ENCODE results near the gene FSIP1.

Gene FSIP1

DNA sequence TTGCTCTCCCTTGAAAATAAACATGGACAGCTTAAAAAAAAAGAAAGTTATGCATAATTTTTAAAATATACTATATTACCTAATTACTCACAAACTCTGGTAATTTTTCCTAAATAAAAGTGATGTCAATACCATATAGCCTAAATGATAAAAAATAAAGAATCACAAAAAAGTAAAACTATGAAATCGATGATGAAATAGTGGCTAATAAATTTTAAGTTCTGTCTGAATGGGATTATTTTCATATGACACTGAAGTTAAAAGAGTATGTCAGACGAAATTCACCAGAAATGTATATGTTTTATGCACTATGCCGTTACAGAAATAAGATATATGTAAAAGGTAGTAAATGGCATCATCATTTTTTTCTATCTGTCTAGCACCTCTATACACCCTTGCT, 51.4 kb downstream of the FSIP1 start:
- H3K27ac ChIP-seq (ENCODE audit: low read depth, low read length): no peak overlapping the region
- peaks cover 0 to 4% (median 0%) of the 10 kb centered on the region in 5 donors for H3K4me1 ChIP-seq (ENCODE audit: control insufficient read depth in 5 of 5, insufficient read depth in 5 of 5, low read length in 5 of 5)
- no peak overlapping the region for H3K4me3 ChIP-seq (ENCODE audit: low read depth in 1 of 5, low read length in 5 of 5)
- no peaks in the 10 kb centered on the region for H3K27me3 ChIP-seq (ENCODE audit: control insufficient read depth in 5 of 5, insufficient read depth in 4 of 5, low read length in 5 of 5)
- no peaks in the 10 kb centered on the region for H3K36me3 ChIP-seq (ENCODE audit: control insufficient read depth in 5 of 5, insufficient read depth in 5 of 5, low read length in 5 of 5)
- H3K9me3 ChIP-seq (ENCODE audit: control insufficient read depth in 5 of 5, low read length in 5 of 5): peaks cover 0 to 2% (median 0%) of the 10 kb centered on the region in 5 donors
- no peak overlapping the region for H3K9ac ChIP-seq (ENCODE audit: low read length in 5 of 5)

GRCh38 chr15:39730552-39730951, 52.1 kb downstream of the FSIP1 start:
- no peaks in the 10 kb centered on the region for H3K36me3 ChIP-seq (ENCODE audit: control insufficient read depth in 5 of 5, insufficient read depth in 5 of 5, low read length in 5 of 5)
- H3K9me3 ChIP-seq (ENCODE audit: control insufficient read depth in 5 of 5, low read length in 5 of 5): peaks cover 0 to 2% (median 0%) of the 10 kb centered on the region in 5 donors
- H3K27me3 ChIP-seq (ENCODE audit: control insufficient read depth in 5 of 5, insufficient read depth in 4 of 5, low read length in 5 of 5): no peaks in the 10 kb centered on the region
- no peaks in the 10 kb centered on the region for H3K4me1 ChIP-seq (ENCODE audit: control insufficient read depth in 5 of 5, insufficient read depth in 5 of 5, low read length in 5 of 5)
- H3K27ac ChIP-seq (ENCODE audit: low read depth, low read length): no peak overlapping the region
- no peak overlapping the region for H3K9ac ChIP-seq (ENCODE audit: low read length in 5 of 5)
- no peak overlapping the region for H3K4me3 ChIP-seq (ENCODE audit: low read depth in 1 of 5, low read length in 5 of 5)

DNA sequence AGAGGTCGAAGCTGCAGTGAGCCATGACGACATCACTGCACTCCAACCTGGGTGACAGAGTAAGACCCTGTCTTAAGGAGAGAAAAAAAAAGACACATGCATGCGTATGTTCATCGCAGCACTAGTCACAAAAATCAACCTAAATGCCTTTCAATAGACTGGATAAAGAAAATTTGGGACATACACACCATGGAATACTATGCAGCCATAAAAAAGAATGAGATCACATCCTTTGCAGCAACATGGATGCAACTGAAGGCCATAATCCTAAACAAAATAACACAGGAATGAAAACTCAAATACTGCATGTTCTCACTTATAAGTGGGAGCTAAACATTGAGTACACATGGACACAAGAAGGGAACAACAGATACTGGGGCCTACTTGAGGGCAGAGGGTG, 53.1 kb downstream of the FSIP1 start:
- Histone ChIP-seq H3K27me3 (ENCODE audit: control insufficient read depth in 5 of 5, insufficient read depth in 4 of 5, low read length in 5 of 5) (no peaks in the 10 kb centered on the region), H3K4me3 (ENCODE audit: low read depth in 1 of 5, low read length in 5 of 5) (no peak overlapping the region), H3K27ac (ENCODE audit: low read depth, low read length) (no peak overlapping the region)

GRCh38 chr15:39728845-39729244, 53.8 kb downstream of the FSIP1 start:
- no peak overlapping the region for H3K9ac ChIP-seq (ENCODE audit: low read length in 5 of 5)
- no peak overlapping the region for H3K4me3 ChIP-seq (ENCODE audit: low read depth in 1 of 5, low read length in 5 of 5)
- no peak overlapping the region for H3K27ac ChIP-seq (ENCODE audit: low read depth, low read length)
- no peaks in the 10 kb centered on the region for H3K36me3 ChIP-seq (ENCODE audit: control insufficient read depth in 5 of 5, insufficient read depth in 5 of 5, low read length in 5 of 5)
- peaks cover 0 to 2% (median 0%) of the 10 kb centered on the region in 5 donors for H3K9me3 ChIP-seq (ENCODE audit: control insufficient read depth in 5 of 5, low read length in 5 of 5)
- H3K27me3 ChIP-seq (ENCODE audit: control insufficient read depth in 5 of 5, insufficient read depth in 4 of 5, low read length in 5 of 5): no peaks in the 10 kb centered on the region
- H3K4me1 ChIP-seq (ENCODE audit: control insufficient read depth in 5 of 5, insufficient read depth in 5 of 5, low read length in 5 of 5): no peaks in the 10 kb centered on the region

More for the DNA sequence above, 53.1 kb downstream of the FSIP1 start:
- Histone ChIP-seq H3K36me3 (ENCODE audit: control insufficient read depth in 5 of 5, insufficient read depth in 5 of 5, low read length in 5 of 5) (no peaks in the 10 kb centered on the region), H3K9ac (ENCODE audit: low read length in 5 of 5) (no peak overlapping the region), H3K4me1 (ENCODE audit: control insufficient read depth in 5 of 5, insufficient read depth in 5 of 5, low read length in 5 of 5) (no peaks in the 10 kb centered on the region), H3K9me3 (ENCODE audit: control insufficient read depth in 5 of 5, low read length in 5 of 5) (peaks cover 0 to 2% (median 0%) of the 10 kb centered on the region in 5 donors)

- Histone ChIP-seq H3K9ac (ENCODE audit: low read length in 5 of 5) (no peak overlapping the region), H3K9me3 (ENCODE audit: control insufficient read depth in 5 of 5, low read length in 5 of 5) (no peaks in the 10 kb centered on the region), H3K27me3 (ENCODE audit: control insufficient read depth in 5 of 5, insufficient read depth in 4 of 5, low read length in 5 of 5) (no peaks in the 10 kb centered on the region), H3K4me1 (ENCODE audit: control insufficient read depth in 5 of 5, insufficient read depth in 5 of 5, low read length in 5 of 5) (no peaks in the 10 kb centered on the region), H3K4me3 (ENCODE audit: low read depth in 1 of 5, low read length in 5 of 5) (no peak overlapping the region), H3K36me3 (ENCODE audit: control insufficient read depth in 5 of 5, insufficient read depth in 5 of 5, low read length in 5 of 5) (no peaks in the 10 kb centered on the region), H3K27ac (ENCODE audit: low read depth, low read length) (no peak overlapping the region)
Measured at GRCh38 chr15:39721893-39722292, 60.7 kb downstream of the FSIP1 start.

GRCh38 chr15:39720621-39721611, 61.7 kb downstream of the FSIP1 start:
- H3K9me3 ChIP-seq (ENCODE audit: control insufficient read depth in 5 of 5, low read length in 5 of 5): no peaks in the 10 kb centered on the region

DNA sequence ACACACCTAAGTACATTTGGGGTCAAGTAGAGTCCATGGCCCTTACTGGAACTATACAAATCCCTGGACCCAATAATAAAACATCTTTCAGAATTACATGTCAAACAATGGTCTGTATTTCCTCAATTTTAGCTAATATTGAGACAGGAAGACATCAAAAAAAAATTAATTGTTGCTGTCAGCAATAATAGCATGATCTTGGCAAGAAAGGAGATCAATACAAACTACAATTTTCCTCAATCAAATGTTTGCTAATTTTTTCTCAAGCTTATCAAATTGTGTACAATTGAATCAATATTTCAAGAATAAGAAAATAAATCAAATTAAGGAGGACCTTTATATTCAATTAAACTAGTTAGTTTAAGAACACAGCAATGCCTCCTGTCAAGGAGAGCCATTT, 62.6 kb downstream of the FSIP1 start:
- H3K4me1 ChIP-seq (ENCODE audit: control insufficient read depth in 5 of 5, insufficient read depth in 5 of 5, low read length in 5 of 5): no peaks in the 10 kb centered on the region

More at GRCh38 chr15:39720621-39721611, 61.7 kb downstream of the FSIP1 start:
- Histone ChIP-seq H3K36me3 (ENCODE audit: control insufficient read depth in 5 of 5, insufficient read depth in 5 of 5, low read length in 5 of 5) (no peaks in the 10 kb centered on the region), H3K4me1 (ENCODE audit: control insufficient read depth in 5 of 5, insufficient read depth in 5 of 5, low read length in 5 of 5) (no peaks in the 10 kb centered on the region), H3K27me3 (ENCODE audit: control insufficient read depth in 5 of 5, insufficient read depth in 4 of 5, low read length in 5 of 5) (no peaks in the 10 kb centered on the region), H3K4me3 (ENCODE audit: low read depth in 1 of 5, low read length in 5 of 5) (no peak overlapping the region), H3K9ac (ENCODE audit: low read length in 5 of 5) (no peak overlapping the region), H3K27ac (ENCODE audit: low read depth, low read length) (no peak overlapping the region)

DNA sequence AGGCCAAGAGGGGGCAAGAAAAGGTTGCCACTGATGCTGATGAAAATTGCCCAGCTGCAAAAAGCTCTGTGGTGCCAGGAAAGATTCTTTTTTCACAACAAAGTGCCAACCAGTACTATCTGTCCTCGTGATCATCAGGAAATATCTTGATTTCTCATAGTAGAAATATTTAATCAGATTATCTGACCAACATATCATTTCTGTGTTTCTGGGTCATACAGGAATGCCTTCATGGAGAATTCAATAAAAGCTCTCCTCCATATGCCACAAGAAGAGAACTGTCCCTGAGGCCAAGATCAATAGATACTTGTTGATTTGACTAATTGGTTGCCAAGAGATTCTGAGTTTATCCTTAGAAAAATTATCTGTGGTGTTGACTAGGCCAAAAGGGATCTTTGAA, 63.5 kb downstream of the FSIP1 start:
- H3K27ac ChIP-seq (ENCODE audit: low read depth, low read length): no peak overlapping the region
- no peaks in the 10 kb centered on the region for H3K36me3 ChIP-seq (ENCODE audit: control insufficient read depth in 5 of 5, insufficient read depth in 5 of 5, low read length in 5 of 5)
- no peaks in the 10 kb centered on the region for H3K27me3 ChIP-seq (ENCODE audit: control insufficient read depth in 5 of 5, insufficient read depth in 4 of 5, low read length in 5 of 5)
- H3K9ac ChIP-seq (ENCODE audit: low read length in 5 of 5): no peak overlapping the region
- no peak overlapping the region for H3K4me3 ChIP-seq (ENCODE audit: low read depth in 1 of 5, low read length in 5 of 5)
- H3K4me1 ChIP-seq (ENCODE audit: control insufficient read depth in 5 of 5, insufficient read depth in 5 of 5, low read length in 5 of 5): no peaks in the 10 kb centered on the region
- no peaks in the 10 kb centered on the region for H3K9me3 ChIP-seq (ENCODE audit: control insufficient read depth in 5 of 5, low read length in 5 of 5)

More for the DNA sequence above, 62.6 kb downstream of the FSIP1 start:
- no peaks in the 10 kb centered on the region for H3K9me3 ChIP-seq (ENCODE audit: control insufficient read depth in 5 of 5, low read length in 5 of 5)
- no peak overlapping the region for H3K4me3 ChIP-seq (ENCODE audit: low read depth in 1 of 5, low read length in 5 of 5)
- H3K36me3 ChIP-seq (ENCODE audit: control insufficient read depth in 5 of 5, insufficient read depth in 5 of 5, low read length in 5 of 5): no peaks in the 10 kb centered on the region
- no peaks in the 10 kb centered on the region for H3K27me3 ChIP-seq (ENCODE audit: control insufficient read depth in 5 of 5, insufficient read depth in 4 of 5, low read length in 5 of 5)
- no peak overlapping the region for H3K9ac ChIP-seq (ENCODE audit: low read length in 5 of 5)
- no peak overlapping the region for H3K27ac ChIP-seq (ENCODE audit: low read depth, low read length)

DNA sequence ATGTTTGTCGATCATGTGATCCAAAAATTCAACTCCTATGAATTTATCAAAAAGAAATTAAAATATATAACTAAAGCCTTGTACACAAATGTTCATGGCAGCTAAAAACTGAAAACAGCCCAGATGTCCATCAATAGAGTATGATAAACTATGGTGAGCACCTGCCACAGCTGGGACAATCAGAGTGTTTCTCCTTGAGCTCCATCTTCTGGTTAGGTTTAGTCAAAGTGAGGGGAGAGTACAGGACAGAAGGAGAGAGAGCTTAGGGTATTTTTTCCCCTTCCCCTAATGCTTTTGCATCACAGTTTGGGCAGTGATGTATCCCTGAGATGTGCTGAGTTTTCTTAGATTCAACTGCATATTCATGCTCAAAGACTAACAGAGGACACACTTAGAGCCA, 65.5 kb downstream of the FSIP1 start:
- Histone ChIP-seq H3K27ac (ENCODE audit: low read depth, low read length) (no peak overlapping the region), H3K36me3 (ENCODE audit: control insufficient read depth in 5 of 5, insufficient read depth in 5 of 5, low read length in 5 of 5) (no peaks in the 10 kb centered on the region), H3K4me1 (ENCODE audit: control insufficient read depth in 5 of 5, insufficient read depth in 5 of 5, low read length in 5 of 5) (peaks cover 0 to 4% (median 0%) of the 10 kb centered on the region in 5 donors), H3K9me3 (ENCODE audit: control insufficient read depth in 5 of 5, low read length in 5 of 5) (no peaks in the 10 kb centered on the region), H3K27me3 (ENCODE audit: control insufficient read depth in 5 of 5, insufficient read depth in 4 of 5, low read length in 5 of 5) (no peaks in the 10 kb centered on the region), H3K9ac (ENCODE audit: low read length in 5 of 5) (no peak overlapping the region), H3K4me3 (ENCODE audit: low read depth in 1 of 5, low read length in 5 of 5) (no peak overlapping the region)

DNA sequence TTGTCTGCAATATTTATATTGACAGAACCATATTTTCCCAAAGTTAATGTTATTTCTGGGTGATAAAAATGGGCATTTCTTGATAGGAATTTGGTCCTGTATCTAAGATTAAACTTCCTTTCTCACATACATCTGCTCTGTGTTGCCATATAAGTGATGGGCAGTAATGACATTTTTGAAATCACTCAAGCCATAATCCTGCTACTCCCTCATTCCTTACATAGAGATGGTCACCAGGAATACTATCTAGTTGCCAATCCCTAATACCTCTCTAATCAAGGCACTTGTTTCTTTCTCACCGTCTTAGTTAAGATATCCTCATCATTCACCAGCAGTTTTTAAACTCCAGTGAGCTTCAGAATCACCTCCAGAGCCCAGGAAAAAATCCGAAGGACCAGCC, 68.4 kb downstream of the FSIP1 start:
- H3K27me3 ChIP-seq (ENCODE audit: control insufficient read depth in 5 of 5, insufficient read depth in 4 of 5, low read length in 5 of 5): no peaks in the 10 kb centered on the region
- H3K9ac ChIP-seq (ENCODE audit: low read length in 5 of 5): no peak overlapping the region
- no peak overlapping the region for H3K4me3 ChIP-seq (ENCODE audit: low read depth in 1 of 5, low read length in 5 of 5)
- peaks cover 0 to 4% (median 0%) of the 10 kb centered on the region in 5 donors for H3K4me1 ChIP-seq (ENCODE audit: control insufficient read depth in 5 of 5, insufficient read depth in 5 of 5, low read length in 5 of 5)
- no peak overlapping the region for H3K27ac ChIP-seq (ENCODE audit: low read depth, low read length)
- no peaks in the 10 kb centered on the region for H3K36me3 ChIP-seq (ENCODE audit: control insufficient read depth in 5 of 5, insufficient read depth in 5 of 5, low read length in 5 of 5)
- no peaks in the 10 kb centered on the region for H3K9me3 ChIP-seq (ENCODE audit: control insufficient read depth in 5 of 5, low read length in 5 of 5)

Data from subcutaneous abdominal adipose tissue (tissue), 5 donors.